Vagina (tissue), 2 donors: ENCODE measurements around the gene MYL12A. TPM values are rescaled to one million over a fixed set of nuclear protein-coding genes. Genes with fewer than 3 reads are reported as not detected.

Experiments used
- DNase-seq, 2 donors: peaks; one replicate each; pipeline ENCODE4 v3.0.0-alpha.2; 2017; ENCODE audit errors: extremely low spot score in 2 of 2
- H3K27ac ChIP-seq: fragments of 200-600 bp; sonication (generic); one replicate; pipeline ENCODE4 v1.5.1; 2019
- H3K27me3 ChIP-seq: fragments of 200-600 bp; sonication (generic); one replicate; pipeline ENCODE4 v1.5.1; 2019
- H3K36me3 ChIP-seq, 2 donors: fragments of 200-600 bp; sonication (generic); one replicate each; pipeline ENCODE4 v1.5.1; 2017 to 2019
- H3K4me1 ChIP-seq: fragments of 200-600 bp; sonication (generic); one replicate; pipeline ENCODE4 v1.5.1; 2019
- H3K4me3 ChIP-seq, 2 donors: fragments of 200-600 bp; sonication (generic); 1 replicate in 1 of 2; 2 replicates in 1 of 2; pipeline ENCODE4 v1.5.1; 2016 to 2019
- H3K9me3 ChIP-seq: fragments of 200-600 bp; sonication (generic); one replicate; pipeline ENCODE4 v1.5.1; 2019
- POLR2A ChIP-seq, 2 donors: fragments of 450-650 bp; IDR thresholded peaks; one replicate each; pipeline ENCODE4 v1.6.1; 2017; ENCODE audit warnings: antibody characterized with exemption in 2 of 2, mild to moderate bottlenecking in 2 of 2, moderate library complexity in 2 of 2
- POLR2AphosphoS5 ChIP-seq, 2 donors: sonication (generic); formaldehyde crosslinking; IDR thresholded peaks; one replicate each; pipeline ENCODE4 v1.9.0; 2017; ENCODE audit warnings: antibody characterized with exemption in 2 of 2, mild to moderate bottlenecking in 2 of 2, low read depth in 1 of 2; ENCODE audit not compliant: insufficient read depth in 1 of 2
- intact Hi-C: fragments of 100-400 bp; cut with DNase I; formaldehyde crosslinking; loops from one replicate; pipeline ENCODE4 v1.15.1; 2023
- total RNA-seq: library from RNA; depleted of rRNA; stranded (reverse); fragments of >200 nt; gene quantifications from one replicate; pipeline ENCODE4 v1.2.3, GENCODE V29; 2016
- TF ChIP-seq, protein P1 (sequence below), 3 experiments: fragments of 450-650 bp in 2 of 3; fragments of 200-600 bp in 1 of 3; sonication (generic) in 1 of 3; IDR thresholded peaks; one replicate each; pipeline ENCODE4 v1.5.1; 2017 to 2019; ENCODE audit warnings: antibody characterized with exemption in 3 of 3, mild to moderate bottlenecking in 2 of 3, moderate library complexity in 2 of 3

Gene MYL12A
- total RNA-seq, 1 donor from 2014 or later: 193 TPM

DNA sequence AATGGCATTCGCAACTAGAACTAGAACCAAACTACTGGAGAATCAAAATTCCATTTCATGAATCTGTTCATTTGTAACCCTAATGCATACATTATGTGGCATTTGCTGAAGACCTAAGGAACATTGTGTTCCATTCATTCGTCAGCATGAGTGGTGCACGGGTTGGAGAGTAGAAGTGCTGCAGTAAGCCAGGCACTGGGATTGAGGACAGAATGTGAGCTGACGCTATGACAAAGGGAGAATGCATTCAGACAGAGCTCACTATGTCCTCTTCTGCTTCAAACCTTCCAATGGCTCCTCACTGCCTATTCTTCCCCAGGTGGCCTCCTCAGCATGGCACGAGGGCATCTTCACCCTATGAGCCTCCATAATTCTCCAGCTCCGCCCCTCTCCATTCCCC is 21.6 kb upstream of the MYL12A start:
- DNase-seq: no peak
- Histone ChIP-seq H3K9me3 (no peaks in the 10 kb centered on the region), H3K27me3 (no peaks in the 10 kb centered on the region), H3K4me3 (no peak overlapping the region), H3K36me3 (no peaks in the 10 kb centered on the region), H3K4me1 (no peaks in the 10 kb centered on the region), H3K27ac (no peak overlapping the region)
- TF ChIP-seq POLR2A (IDR thresholded peaks at IDR 0.05) (no peak), POLR2AphosphoS5 (IDR thresholded peaks at IDR 0.05; ENCODE audit: insufficient read depth in 1 of 2, low read depth in 1 of 2) (no peak)
- TF ChIP-seq, protein P1, sequence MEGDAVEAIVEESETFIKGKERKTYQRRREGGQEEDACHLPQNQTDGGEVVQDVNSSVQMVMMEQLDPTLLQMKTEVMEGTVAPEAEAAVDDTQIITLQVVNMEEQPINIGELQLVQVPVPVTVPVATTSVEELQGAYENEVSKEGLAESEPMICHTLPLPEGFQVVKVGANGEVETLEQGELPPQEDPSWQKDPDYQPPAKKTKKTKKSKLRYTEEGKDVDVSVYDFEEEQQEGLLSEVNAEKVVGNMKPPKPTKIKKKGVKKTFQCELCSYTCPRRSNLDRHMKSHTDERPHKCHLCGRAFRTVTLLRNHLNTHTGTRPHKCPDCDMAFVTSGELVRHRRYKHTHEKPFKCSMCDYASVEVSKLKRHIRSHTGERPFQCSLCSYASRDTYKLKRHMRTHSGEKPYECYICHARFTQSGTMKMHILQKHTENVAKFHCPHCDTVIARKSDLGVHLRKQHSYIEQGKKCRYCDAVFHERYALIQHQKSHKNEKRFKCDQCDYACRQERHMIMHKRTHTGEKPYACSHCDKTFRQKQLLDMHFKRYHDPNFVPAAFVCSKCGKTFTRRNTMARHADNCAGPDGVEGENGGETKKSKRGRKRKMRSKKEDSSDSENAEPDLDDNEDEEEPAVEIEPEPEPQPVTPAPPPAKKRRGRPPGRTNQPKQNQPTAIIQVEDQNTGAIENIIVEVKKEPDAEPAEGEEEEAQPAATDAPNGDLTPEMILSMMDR (IDR thresholded peaks at IDR 0.05): no peak
- intact Hi-C loops: no loop called here

DNA sequence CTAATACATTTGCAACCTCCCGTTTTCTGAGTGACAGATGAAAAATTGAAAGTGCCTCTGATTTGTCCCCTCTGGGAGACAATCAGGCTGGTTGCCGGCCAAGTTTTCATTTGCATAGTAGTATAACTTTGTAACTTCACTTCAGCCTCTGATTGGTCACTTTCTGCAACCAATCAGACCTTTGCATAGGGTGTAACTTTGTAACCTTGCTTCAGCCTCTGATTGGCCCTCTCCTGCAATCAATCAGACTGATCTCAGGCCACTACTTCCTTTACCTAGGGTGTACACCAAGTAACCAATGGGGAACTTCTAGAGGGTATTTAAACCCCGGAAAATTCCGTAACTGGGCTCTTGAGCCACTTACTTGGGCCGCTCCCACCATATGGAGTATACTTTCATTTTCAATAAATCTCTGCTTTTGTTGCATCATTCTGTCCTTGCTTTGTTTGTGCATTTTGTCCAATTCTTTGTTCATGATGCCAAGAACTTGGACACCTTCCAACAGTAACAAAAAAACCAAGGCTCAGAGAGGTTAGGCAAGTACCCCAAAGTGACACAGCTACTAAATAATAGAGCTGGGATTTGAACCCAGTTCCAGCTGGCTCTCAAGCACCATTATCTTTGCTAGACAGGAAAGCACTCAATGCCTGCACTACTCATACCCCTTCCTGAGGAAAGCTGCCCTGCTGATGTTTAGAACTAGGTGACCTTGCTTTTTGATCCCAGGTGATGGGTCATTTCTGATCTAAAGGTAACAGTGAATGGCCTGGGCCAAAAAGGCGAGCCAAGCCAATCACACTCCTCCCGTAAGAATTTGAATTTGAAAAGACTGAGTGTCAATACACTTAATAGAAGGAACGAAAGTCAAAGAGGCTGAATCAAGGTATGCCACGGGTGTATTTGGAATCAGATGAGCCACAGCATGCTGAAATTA is 16.9 kb upstream of the MYL12A start:
- intact Hi-C loops: no loop called here
- Histone ChIP-seq H3K27ac (no peak overlapping the region), H3K4me3 (no peak overlapping the region), H3K36me3 (no peaks in the 10 kb centered on the region), H3K9me3 (no peaks in the 10 kb centered on the region), H3K4me1 (no peaks in the 10 kb centered on the region), H3K27me3 (no peaks in the 10 kb centered on the region)
- TF ChIP-seq POLR2A (IDR thresholded peaks at IDR 0.05) (no peak), POLR2AphosphoS5 (IDR thresholded peaks at IDR 0.05; ENCODE audit: insufficient read depth in 1 of 2, low read depth in 1 of 2) (no peak)
- TF ChIP-seq, protein P1 (IDR thresholded peaks at IDR 0.05): no peak
- no peak for DNase-seq

DNA sequence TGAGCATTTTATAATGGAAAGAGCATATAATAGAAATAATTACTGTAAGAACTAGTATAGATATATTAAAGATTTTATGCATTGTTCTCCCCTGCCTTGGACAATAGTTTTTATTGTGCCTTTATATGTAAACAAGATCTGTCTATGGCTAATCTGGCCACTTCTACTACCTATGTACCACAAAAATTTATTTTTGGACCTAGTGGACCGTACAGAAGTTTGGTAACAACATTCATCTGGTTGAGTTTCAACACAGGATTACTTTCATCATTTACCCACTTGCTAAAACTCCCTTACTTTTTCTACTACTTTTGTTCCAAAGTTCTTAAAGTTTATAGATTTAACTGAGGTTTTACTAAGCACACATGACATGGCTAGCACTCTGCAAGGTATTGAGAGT is 14.6 kb upstream of the MYL12A start:
- intact Hi-C loops: no loop called here
- Histone ChIP-seq H3K36me3 (no peaks in the 10 kb centered on the region), H3K27ac (no peak overlapping the region), H3K9me3 (no peaks in the 10 kb centered on the region), H3K4me3 (no peak overlapping the region), H3K4me1 (no peaks in the 10 kb centered on the region), H3K27me3 (no peaks in the 10 kb centered on the region)
- no peak for TF ChIP-seq POLR2A (IDR thresholded peaks at IDR 0.05)
- DNase-seq: no peak

DNA sequence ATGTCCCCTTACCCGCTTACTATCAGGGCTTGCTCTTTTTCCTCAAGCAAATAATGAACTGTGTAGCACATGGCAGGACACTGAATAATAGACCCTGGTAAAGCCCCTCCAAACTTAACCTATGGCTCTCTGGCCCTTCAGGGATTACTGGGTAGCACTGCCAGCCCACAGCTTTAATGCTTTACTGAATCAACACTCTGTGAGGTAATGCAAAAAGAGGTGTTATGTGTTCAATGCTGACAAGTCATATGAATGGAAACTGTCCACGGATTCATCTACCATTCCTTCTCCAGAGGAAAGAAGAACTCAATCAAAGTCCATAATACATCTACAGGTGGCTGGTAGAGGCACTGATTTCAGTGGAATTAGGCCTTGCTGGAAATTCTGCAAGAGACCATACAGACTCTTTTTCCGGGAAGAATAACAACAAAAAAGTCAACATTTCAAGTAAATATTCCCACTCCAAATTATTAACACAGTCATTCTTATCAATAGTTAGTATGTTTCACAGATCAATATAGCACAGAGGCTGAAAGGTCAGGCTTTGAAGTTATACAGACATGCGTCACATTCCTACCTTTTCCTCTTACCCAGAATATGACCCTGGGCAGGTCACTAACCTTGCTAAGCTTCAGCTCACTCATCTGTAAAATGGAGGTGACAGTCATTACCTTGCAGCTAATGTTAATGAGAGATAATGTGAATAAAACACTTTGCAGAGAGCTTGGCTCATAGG is 14.0 kb upstream of the MYL12A start:
- no peaks in the 10 kb centered on the region for H3K36me3 ChIP-seq
- DNase-seq: no peak
- no peaks in the 10 kb centered on the region for H3K4me1 ChIP-seq
- no peaks in the 10 kb centered on the region for H3K27me3 ChIP-seq
- no peaks in the 10 kb centered on the region for H3K9me3 ChIP-seq
- H3K27ac ChIP-seq: no peak overlapping the region
- H3K4me3 ChIP-seq: no peak overlapping the region
- intact Hi-C loops: no loop called here
- TF ChIP-seq POLR2A (IDR thresholded peaks at IDR 0.05): no peak
- no peak for TF ChIP-seq POLR2AphosphoS5 (IDR thresholded peaks at IDR 0.05; ENCODE audit: insufficient read depth in 1 of 2, low read depth in 1 of 2)
- TF ChIP-seq, protein P1 (IDR thresholded peaks at IDR 0.05): no peak

DNA sequence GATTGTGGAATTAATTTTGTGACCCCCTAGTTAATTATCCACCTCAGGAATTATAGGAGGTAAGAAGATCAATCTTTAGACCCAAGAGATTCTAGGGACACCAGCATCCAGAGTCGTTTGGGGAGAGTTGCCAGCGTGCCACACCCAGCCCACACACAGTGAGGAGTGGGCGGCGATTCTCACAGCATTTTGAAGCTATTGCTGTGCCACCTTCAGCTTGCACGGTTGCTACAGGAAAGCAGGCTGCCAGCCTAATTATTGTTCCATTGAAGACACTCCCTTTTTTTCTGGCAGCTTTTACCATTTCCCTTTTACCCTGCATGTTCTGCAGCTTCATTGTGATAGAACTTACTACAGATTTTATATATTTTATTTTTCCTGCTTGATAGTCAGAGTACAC is 13.1 kb upstream of the MYL12A start:
- no peak for TF ChIP-seq POLR2A (IDR thresholded peaks at IDR 0.05)
- TF ChIP-seq, protein P1 (IDR thresholded peaks at IDR 0.05): no peak
- TF ChIP-seq POLR2AphosphoS5 (IDR thresholded peaks at IDR 0.05; ENCODE audit: insufficient read depth in 1 of 2, low read depth in 1 of 2): no peak
- H3K4me3 ChIP-seq: no peak overlapping the region
- H3K27ac ChIP-seq: no peak overlapping the region
- H3K27me3 ChIP-seq: no peaks in the 10 kb centered on the region
- intact Hi-C loops: no loop called here
- no peaks in the 10 kb centered on the region for H3K9me3 ChIP-seq
- H3K36me3 ChIP-seq: no peaks in the 10 kb centered on the region
- no peaks in the 10 kb centered on the region for H3K4me1 ChIP-seq
- DNase-seq: no peak
